Liver (tissue), 9 donors: ENCODE data around the gene DTNA. TPM values are rescaled to one million over a fixed set of nuclear protein-coding genes. Genes with fewer than 3 reads are reported as not detected.

Experiments used
- DNase-seq: peaks from one replicate; pipeline ENCODE4 v3.0.0-alpha.2; 2017; ENCODE audit warnings: low spot score
- H3K27ac ChIP-seq, 2 donors: one replicate each; pipeline ENCODE4 v1.7.0; 2013; ENCODE audit warnings: inconsistent platforms in 2 of 2, low read length in 2 of 2, control low read depth in 1 of 2, low read depth in 1 of 2, mild to moderate bottlenecking in 1 of 2
- H3K27me3 ChIP-seq, 4 donors: one replicate each; pipeline versions ENCODE4 v1.6.1 to v1.7.0; 2013; ENCODE audit warnings: low read length in 3 of 4, inconsistent platforms in 1 of 4, mild to moderate bottlenecking in 1 of 4, moderate library complexity in 1 of 4; ENCODE audit not compliant: control insufficient read depth in 4 of 4, insufficient read depth in 4 of 4
- H3K36me3 ChIP-seq, 4 donors: one replicate each; pipeline versions ENCODE4 v1.6.1 to v1.7.0; 2013; ENCODE audit warnings: low read length in 3 of 4, mild to moderate bottlenecking in 3 of 4, low read depth in 1 of 4, moderate library complexity in 1 of 4; ENCODE audit not compliant: control insufficient read depth in 4 of 4, insufficient read depth in 3 of 4
- H3K4me1 ChIP-seq, 4 donors: one replicate each; pipeline versions ENCODE4 v1.6.1 to v1.7.0; 2013; ENCODE audit warnings: low read length in 3 of 4, mild to moderate bottlenecking in 3 of 4, moderate library complexity in 1 of 4; ENCODE audit not compliant: control insufficient read depth in 4 of 4, insufficient read depth in 4 of 4
- H3K4me3 ChIP-seq, 3 donors: one replicate each; pipeline versions ENCODE4 v1.6.1 to v1.7.0; 2013; ENCODE audit warnings: low read length in 3 of 3, control low read depth in 1 of 3, low read depth in 1 of 3, mild to moderate bottlenecking in 1 of 3
- H3K9ac ChIP-seq, 2 donors: one replicate each; pipeline ENCODE4 v1.7.0; 2013; ENCODE audit warnings: low read length in 2 of 2, mild to moderate bottlenecking in 2 of 2, moderate library complexity in 2 of 2, control low read depth in 1 of 2, low read depth in 1 of 2
- H3K9me3 ChIP-seq, 4 donors: one replicate each; pipeline versions ENCODE4 v1.6.1 to v1.7.0; 2013; ENCODE audit warnings: low read length in 3 of 4; ENCODE audit not compliant: control insufficient read depth in 4 of 4
- EGR1 ChIP-seq, 2 donors: IDR thresholded peaks; 2 replicates each; pipeline ENCODE4 v1.6.1; 2016 to 2018; ENCODE audit warnings: antibody characterized with exemption in 2 of 2, low read depth in 2 of 2
- FOXA1 ChIP-seq: IDR thresholded peaks from 2 replicates; pipeline ENCODE4 v1.6.1; 2016; ENCODE audit warnings: antibody characterized with exemption
- FOXA2 ChIP-seq: IDR thresholded peaks from 2 replicates; pipeline ENCODE4 v1.6.1; 2016; ENCODE audit warnings: antibody characterized with exemption
- GABPA ChIP-seq, 2 donors: IDR thresholded peaks in 1 of 2; conservative IDR thresholded peaks in 1 of 2; 2 replicates each; pipeline ENCODE4 v1.6.1; 2016; ENCODE audit warnings: antibody characterized with exemption in 2 of 2, mild to moderate bottlenecking in 1 of 2, moderate library complexity in 1 of 2
- HNF4A ChIP-seq, 2 donors: conservative IDR thresholded peaks; 2 replicates each; pipeline ENCODE4 v1.6.1; 2016; ENCODE audit warnings: antibody characterized with exemption in 2 of 2, mild to moderate bottlenecking in 2 of 2
- HNF4G ChIP-seq: IDR thresholded peaks from 2 replicates; pipeline ENCODE4 v1.6.1; 2016; ENCODE audit warnings: antibody characterized with exemption
- JUND ChIP-seq, 2 donors: IDR thresholded peaks; 2 replicates each; pipeline ENCODE4 v1.6.1; 2016; ENCODE audit warnings: antibody characterized with exemption in 2 of 2
- NR2F2 ChIP-seq: IDR thresholded peaks from 2 replicates; pipeline ENCODE4 v1.6.1; 2016; ENCODE audit warnings: antibody characterized with exemption
- RAD21 ChIP-seq, 2 donors: IDR thresholded peaks; 2 replicates each; pipeline ENCODE4 v1.6.1; 2016; ENCODE audit warnings: antibody characterized with exemption in 2 of 2, mild to moderate bottlenecking in 2 of 2
- RXRA ChIP-seq, 2 donors: IDR thresholded peaks; 2 replicates each; pipeline ENCODE4 v1.6.1; 2017 to 2018; ENCODE audit warnings: antibody characterized with exemption in 2 of 2, mild to moderate bottlenecking in 1 of 2
- SP1 ChIP-seq: IDR thresholded peaks from 2 replicates; pipeline ENCODE4 v1.6.1; 2018; ENCODE audit warnings: antibody characterized with exemption, mild to moderate bottlenecking
- TAF1 ChIP-seq: conservative IDR thresholded peaks from 2 replicates; pipeline ENCODE4 v1.6.1; 2016; ENCODE audit warnings: antibody characterized with exemption, mild to moderate bottlenecking
- YY1 ChIP-seq: IDR thresholded peaks from 2 replicates; pipeline ENCODE4 v1.6.1; 2016; ENCODE audit warnings: antibody characterized with exemption, mild to moderate bottlenecking
- WGBS: extraction: QIAGEN DNeasy Blood & Tissue Kit; methylation state at CpG from one replicate; pipeline ENCODE4 v1.1.7; 2013; 5-methylcytosine and 5-hydroxymethylcytosine counted together
- polyA plus RNA-seq, 2 donors: library from polyadenylated mRNA; stranded (reverse) in 1 of 2; unstranded in 1 of 2; fragments of 200-250 nt in 1 of 2; fragments of >200 nt in 1 of 2; fragmentation: Nextera tagmentation in 1 of 2; extraction: Ambion mirVana in 1 of 2; gene quantifications; one replicate each; pipeline versions ENCODE4 v1.2.1 to v1.2.3, GENCODE V29; 2013 to 2015
- total RNA-seq, 2 donors: library from RNA; depleted of rRNA; stranded (reverse); fragments of >200 nt; gene quantifications; one replicate each; pipeline ENCODE4 v1.2.3, GENCODE V29; 2014
- TF ChIP-seq, protein P1 (sequence below): IDR thresholded peaks from 2 replicates; pipeline ENCODE4 v1.6.1; 2016; ENCODE audit warnings: antibody characterized with exemption
- TF ChIP-seq, protein P2 (sequence below): IDR thresholded peaks from 2 replicates; pipeline ENCODE4 v1.6.1; 2016; ENCODE audit warnings: antibody characterized with exemption
- TF ChIP-seq, protein P3 (sequence below): IDR thresholded peaks from 2 replicates; pipeline ENCODE4 v1.6.1; 2016; ENCODE audit warnings: antibody characterized with exemption
- TF ChIP-seq, protein P4 (sequence below): fragments of 150-350 bp; IDR thresholded peaks from 2 replicates; pipeline ENCODE4 v1.5.1; 2017; ENCODE audit warnings: improper control_type of control experiment, low read depth, low read length; ENCODE audit not compliant: missing input control
- TF ChIP-seq, protein P5 (sequence below): IDR thresholded peaks from 2 replicates; pipeline ENCODE4 v1.6.1; 2016; ENCODE audit warnings: antibody characterized with exemption, mild to moderate bottlenecking
- donor health status: healthy.
- donor health status: healthy.
- donor health status: healthy.
- donor health status: healthy.
- donor health status: healthy.

Gene DTNA
- total and polyA plus RNA-seq, 4 donors, result 0.33 to 3.2 (median 1.4) TPM

- TF ChIP-seq, protein P1, sequence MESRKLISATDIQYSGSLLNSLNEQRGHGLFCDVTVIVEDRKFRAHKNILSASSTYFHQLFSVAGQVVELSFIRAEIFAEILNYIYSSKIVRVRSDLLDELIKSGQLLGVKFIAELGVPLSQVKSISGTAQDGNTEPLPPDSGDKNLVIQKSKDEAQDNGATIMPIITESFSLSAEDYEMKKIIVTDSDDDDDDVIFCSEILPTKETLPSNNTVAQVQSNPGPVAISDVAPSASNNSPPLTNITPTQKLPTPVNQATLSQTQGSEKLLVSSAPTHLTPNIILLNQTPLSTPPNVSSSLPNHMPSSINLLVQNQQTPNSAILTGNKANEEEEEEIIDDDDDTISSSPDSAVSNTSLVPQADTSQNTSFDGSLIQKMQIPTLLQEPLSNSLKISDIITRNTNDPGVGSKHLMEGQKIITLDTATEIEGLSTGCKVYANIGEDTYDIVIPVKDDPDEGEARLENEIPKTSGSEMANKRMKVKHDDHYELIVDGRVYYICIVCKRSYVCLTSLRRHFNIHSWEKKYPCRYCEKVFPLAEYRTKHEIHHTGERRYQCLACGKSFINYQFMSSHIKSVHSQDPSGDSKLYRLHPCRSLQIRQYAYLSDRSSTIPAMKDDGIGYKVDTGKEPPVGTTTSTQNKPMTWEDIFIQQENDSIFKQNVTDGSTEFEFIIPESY, result no peak
- TF ChIP-seq FOXA1, result no peak
Measured at GRCh38 chr18:34740724-34741123, 30.6 kb downstream of the DTNA start (continued).

- H3K27ac ChIP-seq, result no peak overlapping the region
- no peaks in the 10 kb centered on the region for H3K36me3 ChIP-seq
- WGBS, result 65% methylated on average over 1 of the region's 1 CpG
- H3K4me1 ChIP-seq, result no peaks in the 10 kb centered on the region
- H3K27me3 ChIP-seq, result no peaks in the 10 kb centered on the region
- no peaks in the 10 kb centered on the region for H3K9me3 ChIP-seq
- no peak for TF ChIP-seq FOXA2
- no peak for TF ChIP-seq YY1
- TF ChIP-seq EGR1 (IDR thresholded peaks at IDR 0.05; ENCODE audit: low read depth in 2 of 2), result no peak
- TF ChIP-seq HNF4G, result no peak
- TF ChIP-seq SP1, result no peak
- TF ChIP-seq TAF1, result no peak
- TF ChIP-seq FOXA1, result no peak
- TF ChIP-seq, protein P1, result no peak
- TF ChIP-seq, protein P2, sequence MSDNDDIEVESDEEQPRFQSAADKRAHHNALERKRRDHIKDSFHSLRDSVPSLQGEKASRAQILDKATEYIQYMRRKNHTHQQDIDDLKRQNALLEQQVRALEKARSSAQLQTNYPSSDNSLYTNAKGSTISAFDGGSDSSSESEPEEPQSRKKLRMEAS, result no peak
- TF ChIP-seq RXRA (IDR thresholded peaks at IDR 0.05), result no peak
- no peak for TF ChIP-seq HNF4A (conservative IDR thresholded peaks at IDR 0.05)
- TF ChIP-seq, protein P3, sequence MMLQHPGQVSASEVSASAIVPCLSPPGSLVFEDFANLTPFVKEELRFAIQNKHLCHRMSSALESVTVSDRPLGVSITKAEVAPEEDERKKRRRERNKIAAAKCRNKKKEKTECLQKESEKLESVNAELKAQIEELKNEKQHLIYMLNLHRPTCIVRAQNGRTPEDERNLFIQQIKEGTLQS, result no peak
- TF ChIP-seq GABPA (IDR thresholded peaks at IDR 0.05 in 1 of 2, conservative IDR thresholded peaks at IDR 0.05 in 1 of 2), result no peak
- TF ChIP-seq JUND (IDR thresholded peaks at IDR 0.05), result no peak
- TF ChIP-seq NR2F2, result no peak
- TF ChIP-seq, protein P4, sequence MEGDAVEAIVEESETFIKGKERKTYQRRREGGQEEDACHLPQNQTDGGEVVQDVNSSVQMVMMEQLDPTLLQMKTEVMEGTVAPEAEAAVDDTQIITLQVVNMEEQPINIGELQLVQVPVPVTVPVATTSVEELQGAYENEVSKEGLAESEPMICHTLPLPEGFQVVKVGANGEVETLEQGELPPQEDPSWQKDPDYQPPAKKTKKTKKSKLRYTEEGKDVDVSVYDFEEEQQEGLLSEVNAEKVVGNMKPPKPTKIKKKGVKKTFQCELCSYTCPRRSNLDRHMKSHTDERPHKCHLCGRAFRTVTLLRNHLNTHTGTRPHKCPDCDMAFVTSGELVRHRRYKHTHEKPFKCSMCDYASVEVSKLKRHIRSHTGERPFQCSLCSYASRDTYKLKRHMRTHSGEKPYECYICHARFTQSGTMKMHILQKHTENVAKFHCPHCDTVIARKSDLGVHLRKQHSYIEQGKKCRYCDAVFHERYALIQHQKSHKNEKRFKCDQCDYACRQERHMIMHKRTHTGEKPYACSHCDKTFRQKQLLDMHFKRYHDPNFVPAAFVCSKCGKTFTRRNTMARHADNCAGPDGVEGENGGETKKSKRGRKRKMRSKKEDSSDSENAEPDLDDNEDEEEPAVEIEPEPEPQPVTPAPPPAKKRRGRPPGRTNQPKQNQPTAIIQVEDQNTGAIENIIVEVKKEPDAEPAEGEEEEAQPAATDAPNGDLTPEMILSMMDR, result no peak
- TF ChIP-seq, protein P5, sequence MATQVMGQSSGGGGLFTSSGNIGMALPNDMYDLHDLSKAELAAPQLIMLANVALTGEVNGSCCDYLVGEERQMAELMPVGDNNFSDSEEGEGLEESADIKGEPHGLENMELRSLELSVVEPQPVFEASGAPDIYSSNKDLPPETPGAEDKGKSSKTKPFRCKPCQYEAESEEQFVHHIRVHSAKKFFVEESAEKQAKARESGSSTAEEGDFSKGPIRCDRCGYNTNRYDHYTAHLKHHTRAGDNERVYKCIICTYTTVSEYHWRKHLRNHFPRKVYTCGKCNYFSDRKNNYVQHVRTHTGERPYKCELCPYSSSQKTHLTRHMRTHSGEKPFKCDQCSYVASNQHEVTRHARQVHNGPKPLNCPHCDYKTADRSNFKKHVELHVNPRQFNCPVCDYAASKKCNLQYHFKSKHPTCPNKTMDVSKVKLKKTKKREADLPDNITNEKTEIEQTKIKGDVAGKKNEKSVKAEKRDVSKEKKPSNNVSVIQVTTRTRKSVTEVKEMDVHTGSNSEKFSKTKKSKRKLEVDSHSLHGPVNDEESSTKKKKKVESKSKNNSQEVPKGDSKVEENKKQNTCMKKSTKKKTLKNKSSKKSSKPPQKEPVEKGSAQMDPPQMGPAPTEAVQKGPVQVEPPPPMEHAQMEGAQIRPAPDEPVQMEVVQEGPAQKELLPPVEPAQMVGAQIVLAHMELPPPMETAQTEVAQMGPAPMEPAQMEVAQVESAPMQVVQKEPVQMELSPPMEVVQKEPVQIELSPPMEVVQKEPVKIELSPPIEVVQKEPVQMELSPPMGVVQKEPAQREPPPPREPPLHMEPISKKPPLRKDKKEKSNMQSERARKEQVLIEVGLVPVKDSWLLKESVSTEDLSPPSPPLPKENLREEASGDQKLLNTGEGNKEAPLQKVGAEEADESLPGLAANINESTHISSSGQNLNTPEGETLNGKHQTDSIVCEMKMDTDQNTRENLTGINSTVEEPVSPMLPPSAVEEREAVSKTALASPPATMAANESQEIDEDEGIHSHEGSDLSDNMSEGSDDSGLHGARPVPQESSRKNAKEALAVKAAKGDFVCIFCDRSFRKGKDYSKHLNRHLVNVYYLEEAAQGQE, result no peak
- TF ChIP-seq RAD21 (IDR thresholded peaks at IDR 0.05), result no peak
- no peak overlapping the region for H3K4me3 ChIP-seq
- H3K9ac ChIP-seq, result no peak overlapping the region
- no peak for DNase-seq
Measured at GRCh38 chr18:34741401-34741800, 31.3 kb downstream of the DTNA start.
